Tibial nerve (tissue), 4 donors: ENCODE measurements around the gene DCX.

Source experiments
- CTCF ChIP-seq, 5 experiments: fragments of 200-600 bp in 3 of 5; fragments of 450-650 bp in 2 of 5; sonication (generic) in 3 of 5; IDR thresholded peaks; one replicate each; pipeline ENCODE4 v1.5.1; 2016 to 2019; ENCODE audit warnings: antibody characterized with exemption in 5 of 5, mild to moderate bottlenecking in 3 of 5, moderate library complexity in 2 of 5
- EP300 ChIP-seq, 2 donors: sonication (generic); formaldehyde crosslinking; IDR thresholded peaks; one replicate each; pipeline ENCODE4 v1.6.1; 2017; ENCODE audit warnings: antibody characterized with exemption in 2 of 2, mild to moderate bottlenecking in 1 of 2

DNA sequence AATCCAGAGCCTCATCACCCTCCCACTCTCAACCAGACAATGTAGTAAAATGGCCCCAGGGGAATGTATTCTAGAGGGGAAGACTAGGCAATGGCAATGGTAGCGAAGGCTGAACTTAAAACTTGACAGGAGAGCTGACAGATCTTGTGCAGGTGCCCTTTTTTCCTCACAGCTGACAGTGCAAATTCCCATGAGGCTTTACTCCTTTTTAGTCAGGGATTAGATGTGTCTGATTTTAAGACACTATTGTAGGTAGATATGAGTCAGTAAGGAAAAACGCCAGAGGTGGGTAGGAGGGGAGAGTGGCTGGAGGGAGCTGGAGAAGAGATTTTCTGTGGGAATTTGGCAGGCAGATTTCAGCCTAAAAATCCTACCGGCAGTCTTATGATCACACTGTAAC is 152.4 kb downstream of the DCX start:
- TF ChIP-seq EP300 (IDR thresholded peaks at IDR 0.05) (no peak), CTCF (IDR thresholded peaks at IDR 0.05) (no peak)
